Neuronal stem cell (in vitro differentiated cells): ENCODE results near the gene ADGRA3.

Experiments used
- DNase-seq: peaks from one replicate; pipeline ENCODE4 v3.0.0-alpha.2; 2013; ENCODE audit warnings: low spot score
- H2AFZ ChIP-seq: one replicate; pipeline ENCODE4 v1.6.1; 2013; ENCODE audit warnings: mild to moderate bottlenecking, low read length, inconsistent platforms
- H2AK5ac ChIP-seq: 2 replicates; pipeline ENCODE4 v1.6.1; 2013; ENCODE audit warnings: low read depth, mild to moderate bottlenecking, inconsistent platforms, low read length, moderate library complexity, mixed read lengths
- H2BK120ac ChIP-seq: 2 replicates; pipeline ENCODE4 v1.6.1; 2013; ENCODE audit warnings: low read depth, mild to moderate bottlenecking, inconsistent platforms, low read length, moderate library complexity, mixed read lengths
- H2BK12ac ChIP-seq: one replicate; pipeline ENCODE4 v1.6.1; 2013; ENCODE audit warnings: low read length, inconsistent platforms
- H2BK15ac ChIP-seq: 2 replicates; pipeline ENCODE4 v1.6.1; 2013; ENCODE audit warnings: mild to moderate bottlenecking, low read length, inconsistent platforms, mixed read lengths
- H2BK5ac ChIP-seq: one replicate; pipeline ENCODE4 v1.6.1; 2013; ENCODE audit warnings: inconsistent platforms, mild to moderate bottlenecking, low read length, moderate library complexity
- H3K14ac ChIP-seq: one replicate; pipeline ENCODE4 v1.6.1; 2013; ENCODE audit warnings: low read length, inconsistent platforms
- H3K18ac ChIP-seq: 2 replicates; pipeline ENCODE4 v1.6.1; 2013; ENCODE audit warnings: low read length, inconsistent platforms
- H3K23ac ChIP-seq: 2 replicates; pipeline ENCODE4 v1.6.1; 2013; ENCODE audit warnings: low read depth, mild to moderate bottlenecking, mixed read lengths, low read length, inconsistent platforms; ENCODE audit not compliant: poor library complexity
- H3K27ac ChIP-seq: replicated peaks from 3 replicates; pipeline ENCODE4 v1.5.1; 2013; ENCODE audit warnings: low read length, inconsistent platforms
- H3K27me3 ChIP-seq, 3 experiments: 2 replicates each; pipeline ENCODE4 v1.6.1; 2013; ENCODE audit warnings: low read length in 3 of 3, mild to moderate bottlenecking in 2 of 3, inconsistent platforms in 1 of 3, low read depth in 1 of 3, mixed read lengths in 1 of 3, moderate library complexity in 1 of 3; ENCODE audit not compliant: control insufficient read depth in 3 of 3, insufficient read depth in 3 of 3
- H3K36me3 ChIP-seq, 2 donors: replicated peaks in 1 of 2; 2 replicates each; pipeline ENCODE4 v1.6.1; 2013; ENCODE audit warnings: low read length in 2 of 2; ENCODE audit not compliant: control insufficient read depth in 2 of 2, insufficient read depth in 2 of 2
- H3K4ac ChIP-seq: 2 replicates; pipeline ENCODE4 v1.6.1; 2013; ENCODE audit warnings: inconsistent platforms, mild to moderate bottlenecking, low read length, moderate library complexity
- H3K4me1 ChIP-seq, 2 donors: 1 replicate in 1 of 2; 2 replicates in 1 of 2; pipeline ENCODE4 v1.6.1; 2013; ENCODE audit warnings: low read length in 2 of 2, low read depth in 1 of 2; ENCODE audit not compliant: control insufficient read depth in 2 of 2, insufficient read depth in 1 of 2
- H3K4me2 ChIP-seq: one replicate; pipeline ENCODE4 v1.6.1; 2013; ENCODE audit warnings: mild to moderate bottlenecking, low read length, inconsistent platforms; ENCODE audit not compliant: insufficient read depth, poor library complexity, severe bottlenecking
- H3K4me3 ChIP-seq, 2 donors: 2 replicates each; pipeline ENCODE4 v1.5.1; 2013; ENCODE audit warnings: low read length in 2 of 2, mild to moderate bottlenecking in 2 of 2, inconsistent platforms in 1 of 2, moderate library complexity in 1 of 2
- H3K79me1 ChIP-seq: one replicate; pipeline ENCODE4 v1.6.1; 2013; ENCODE audit warnings: low read depth, mild to moderate bottlenecking, inconsistent platforms, low read length, moderate library complexity
- H3K9ac ChIP-seq: one replicate; pipeline ENCODE4 v1.6.1; 2013; ENCODE audit warnings: mild to moderate bottlenecking, low read depth, low read length, inconsistent platforms; ENCODE audit not compliant: poor library complexity
- H3K9me3 ChIP-seq, 2 donors: replicated peaks in 1 of 2; 2 replicates each; pipeline versions ENCODE3 to v1.6.1; 2013; ENCODE audit warnings: low read length in 2 of 2, mild to moderate bottlenecking in 2 of 2, inconsistent platforms in 1 of 2, low read depth in 1 of 2, mixed read lengths in 1 of 2, moderate library complexity in 1 of 2; ENCODE audit not compliant: control insufficient read depth in 2 of 2, insufficient read depth in 1 of 2
- H4K8ac ChIP-seq: one replicate; pipeline ENCODE4 v1.6.1; 2013; ENCODE audit warnings: low read depth, mild to moderate bottlenecking, inconsistent platforms, low read length, moderate library complexity
- H4K91ac ChIP-seq: one replicate; pipeline ENCODE4 v1.6.1; 2013; ENCODE audit warnings: low read length, low read depth, mild to moderate bottlenecking, inconsistent platforms; ENCODE audit not compliant: poor library complexity
- WGBS, 2 donors: extraction: QIAGEN DNeasy Blood & Tissue Kit; methylation state at CpG; one replicate each; pipeline ENCODE4 v1.1.7; 2013; ENCODE audit warnings: missing lambda C conversion rate in 2 of 2, mixed read lengths in 1 of 2; ENCODE audit not compliant: insufficient read length in 2 of 2, insufficient replicate concordance in 1 of 2; ENCODE audit errors: extremely low coverage in 2 of 2; 5-methylcytosine and 5-hydroxymethylcytosine counted together

Gene ADGRA3

GRCh38 chr4:22420291-22420690 lies 95.6 kb downstream of the ADGRA3 start:
- no peak overlapping the region for H3K23ac ChIP-seq
- no peak overlapping the region for H2AK5ac ChIP-seq
- H4K91ac ChIP-seq: no peak overlapping the region
- no peak overlapping the region for H2BK12ac ChIP-seq
- H3K27ac ChIP-seq: no peak overlapping the region
- no peak overlapping the region for H3K4me3 ChIP-seq
- no peak overlapping the region for H3K14ac ChIP-seq
- no peak overlapping the region for H3K18ac ChIP-seq
- no peaks in the 10 kb centered on the region for H3K27me3 ChIP-seq
- no peak overlapping the region for H3K4ac ChIP-seq
- H2BK120ac ChIP-seq: no peak overlapping the region
- DNase-seq: no peak
- H3K79me1 ChIP-seq: no peaks in the 10 kb centered on the region
- no peak overlapping the region for H2BK15ac ChIP-seq
- H3K9ac ChIP-seq: no peak overlapping the region
- no peak overlapping the region for H2BK5ac ChIP-seq
- no CpG with 5 or more reads among the region's 1 CpG for WGBS, 2 donors
- no peak overlapping the region for H3K4me2 ChIP-seq
- no peaks in the 10 kb centered on the region for H3K9me3 ChIP-seq
- peaks cover 12 to 86% of the 10 kb centered on the region in 2 donors for H3K36me3 ChIP-seq
- H2AFZ ChIP-seq: no peak overlapping the region
- H3K4me1 ChIP-seq: no peaks in the 10 kb centered on the region
- H4K8ac ChIP-seq: no peak overlapping the region

DNA sequence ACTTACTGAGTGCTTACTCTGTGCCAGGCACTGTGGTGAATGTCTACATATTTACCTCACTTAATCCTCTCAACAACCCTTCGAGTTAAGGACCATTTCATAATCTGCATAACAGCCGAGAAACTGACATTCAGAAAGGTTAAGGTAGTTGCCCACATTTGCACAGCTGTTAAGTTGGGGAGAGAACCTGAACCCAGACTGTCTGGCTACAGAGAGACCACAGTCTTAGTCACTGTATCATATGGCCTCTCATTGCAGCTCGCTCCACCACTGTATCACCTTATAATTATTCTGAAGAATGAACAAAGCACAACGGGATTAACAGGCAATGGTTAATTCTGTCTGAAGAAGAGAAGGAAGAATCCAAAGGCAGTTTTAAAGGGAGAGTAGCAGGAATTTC lies 98.5 kb downstream of the ADGRA3 start:
- H4K91ac ChIP-seq: no peak overlapping the region
- H3K4me1 ChIP-seq: no peaks in the 10 kb centered on the region
- no peak overlapping the region for H2BK12ac ChIP-seq
- no peak overlapping the region for H2BK15ac ChIP-seq
- no peak overlapping the region for H3K27ac ChIP-seq
- WGBS, 2 donors: no CpG with 5 or more reads among the region's 4 CpGs
- H3K79me1 ChIP-seq: no peaks in the 10 kb centered on the region
- H3K4ac ChIP-seq: no peak overlapping the region
- H3K27me3 ChIP-seq: no peaks in the 10 kb centered on the region
- no peak overlapping the region for H3K14ac ChIP-seq
- H3K4me2 ChIP-seq: no peak overlapping the region
- no peak overlapping the region for H2AFZ ChIP-seq
- no peak for DNase-seq
- no peak overlapping the region for H3K4me3 ChIP-seq
- peaks cover 9 to 89% of the 10 kb centered on the region in 2 donors for H3K36me3 ChIP-seq
- no peak overlapping the region for H2BK120ac ChIP-seq
- H3K9ac ChIP-seq: no peak overlapping the region
- H3K9me3 ChIP-seq: no peaks in the 10 kb centered on the region
- H4K8ac ChIP-seq: no peak overlapping the region
- H3K18ac ChIP-seq: no peak overlapping the region
- H3K23ac ChIP-seq: no peak overlapping the region
- H2BK5ac ChIP-seq: no peak overlapping the region
- H2AK5ac ChIP-seq: no peak overlapping the region

DNA sequence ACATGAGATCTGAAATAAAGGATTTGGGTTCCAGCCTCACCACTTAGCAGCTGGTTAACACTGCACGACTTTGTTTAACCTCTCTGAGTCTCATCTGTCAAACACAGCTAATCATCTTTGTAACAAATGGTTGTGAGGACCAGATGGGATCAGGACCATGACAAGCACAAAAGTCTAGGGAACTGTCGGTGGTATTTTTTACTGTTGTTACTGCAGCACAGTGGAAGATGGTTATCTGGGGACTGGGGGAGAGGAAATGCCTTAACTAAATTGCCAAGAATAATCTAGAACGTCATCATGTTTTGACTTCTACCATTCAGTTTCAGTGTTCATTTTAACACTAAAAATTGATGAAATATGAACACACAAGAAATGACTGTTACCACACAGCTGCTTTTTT lies 99.5 kb downstream of the ADGRA3 start:
- Histone ChIP-seq H4K91ac (no peak overlapping the region), H3K79me1 (no peaks in the 10 kb centered on the region), H2AFZ (no peak overlapping the region), H3K27ac (no peak overlapping the region), H3K14ac (no peak overlapping the region), H2BK5ac (no peak overlapping the region), H3K9ac (no peak overlapping the region), H2BK12ac (no peak overlapping the region), H3K23ac (no peak overlapping the region), H3K9me3 (no peaks in the 10 kb centered on the region), H3K36me3 (peaks cover 6 to 89% of the 10 kb centered on the region in 2 donors), H3K18ac (no peak overlapping the region), H4K8ac (no peak overlapping the region), H2AK5ac (no peak overlapping the region), H3K4me2 (no peak overlapping the region), H3K27me3 (no peaks in the 10 kb centered on the region), H3K4me1 (no peaks in the 10 kb centered on the region), H2BK15ac (no peak overlapping the region), H2BK120ac (no peak overlapping the region), H3K4ac (no peak overlapping the region), H3K4me3 (no peak overlapping the region)
- no CpG with 5 or more reads among the region's 3 CpGs for WGBS, 2 donors
- DNase-seq: no peak

- Histone ChIP-seq H2BK15ac (no peak overlapping the region), H3K23ac (no peak overlapping the region), H2AK5ac (no peak overlapping the region), H3K27me3 (no peaks in the 10 kb centered on the region), H2BK120ac (no peak overlapping the region), H3K4me2 (no peak overlapping the region), H3K27ac (no peak overlapping the region), H3K79me1 (no peaks in the 10 kb centered on the region), H2BK12ac (no peak overlapping the region), H2AFZ (no peak overlapping the region), H3K4me1 (no peaks in the 10 kb centered on the region), H3K4ac (no peak overlapping the region), H3K9ac (no peak overlapping the region), H4K91ac (no peak overlapping the region), H3K36me3 (peaks cover 3 to 81% of the 10 kb centered on the region in 2 donors), H3K18ac (no peak overlapping the region), H4K8ac (no peak overlapping the region), H3K14ac (no peak overlapping the region), H2BK5ac (no peak overlapping the region), H3K9me3 (no peaks in the 10 kb centered on the region), H3K4me3 (no peak overlapping the region)
- DNase-seq: no peak
- no CpG with 5 or more reads among the region's 2 CpGs for WGBS, 2 donors
These were observed 101.0 kb downstream of the ADGRA3 start for GRCh38 chr4:22414833-22415232.
